HG02763 (cell line): Measurements from ENCODE around the gene OR9Q1.
"Not testable (repeated sequence)": the region's sequence is repeated elsewhere in the genome, so short reads cannot be mapped to it uniquely, and the experiment has no call there.

Experiments used
- ATAC-seq: cut with Tn5 transposase; IDR thresholded peaks from one replicate; pipeline ENCODE4 v1.9.1; 2021; ENCODE audit warnings: mild to moderate bottlenecking, moderate library complexity; ENCODE audit not compliant: unreplicated experiment

OR9Q1 gene, protein sequence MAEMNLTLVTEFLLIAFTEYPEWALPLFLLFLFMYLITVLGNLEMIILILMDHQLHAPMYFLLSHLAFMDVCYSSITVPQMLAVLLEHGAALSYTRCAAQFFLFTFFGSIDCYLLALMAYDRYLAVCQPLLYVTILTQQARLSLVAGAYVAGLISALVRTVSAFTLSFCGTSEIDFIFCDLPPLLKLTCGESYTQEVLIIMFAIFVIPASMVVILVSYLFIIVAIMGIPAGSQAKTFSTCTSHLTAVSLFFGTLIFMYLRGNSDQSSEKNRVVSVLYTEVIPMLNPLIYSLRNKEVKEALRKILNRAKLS

DNA sequence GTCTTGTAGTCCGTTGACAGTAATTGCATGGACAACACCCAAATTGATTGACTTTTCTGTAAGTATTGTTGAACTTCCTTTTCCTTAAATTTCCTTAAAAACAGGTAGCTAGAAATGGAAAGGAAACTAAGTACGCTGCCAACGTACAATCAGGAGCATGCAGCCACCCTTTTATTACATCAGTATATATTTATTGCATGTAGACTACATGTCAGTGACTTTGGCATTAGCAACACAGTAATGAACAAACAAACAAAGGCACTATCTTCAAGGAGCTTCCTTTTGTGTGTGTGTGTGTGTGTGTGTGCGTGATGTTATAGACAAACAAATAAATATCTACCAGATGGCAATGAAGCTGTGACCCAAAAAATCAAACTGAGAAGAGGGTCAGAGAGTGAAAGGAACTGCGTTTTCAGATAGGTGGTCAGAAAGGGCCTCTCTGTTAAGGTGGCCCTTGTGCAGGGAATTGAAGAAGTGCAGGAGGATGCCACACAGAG is at the start of gene OR9Q1:
OR9Q1 (plus strand) TSS at position 447 of the 497 bp plus-strand sequence. CDS start 155,564 bp downstream, outside the sequence.
- ATAC-seq, result no peak

DNA sequence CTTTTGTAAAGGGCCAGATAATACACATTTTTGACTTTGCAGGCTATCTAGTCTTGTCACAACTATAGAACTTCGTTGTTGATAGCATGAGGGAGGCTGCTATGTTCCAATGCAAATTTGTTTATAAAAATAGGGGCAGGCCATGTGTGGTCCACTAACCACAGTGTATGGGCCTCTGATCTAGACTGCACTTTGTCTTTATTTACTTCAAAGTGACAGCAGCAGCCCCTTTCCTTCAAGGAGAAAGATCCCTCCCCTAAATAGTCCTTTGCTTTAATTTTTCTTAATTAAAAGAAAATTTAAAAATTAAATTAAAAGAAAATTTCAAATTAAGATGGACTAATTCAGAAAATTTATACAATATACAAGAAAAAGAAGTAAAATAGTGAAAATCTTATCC is 49.5 kb upstream of the OR9Q1 start:
- ATAC-seq, result no peak

DNA sequence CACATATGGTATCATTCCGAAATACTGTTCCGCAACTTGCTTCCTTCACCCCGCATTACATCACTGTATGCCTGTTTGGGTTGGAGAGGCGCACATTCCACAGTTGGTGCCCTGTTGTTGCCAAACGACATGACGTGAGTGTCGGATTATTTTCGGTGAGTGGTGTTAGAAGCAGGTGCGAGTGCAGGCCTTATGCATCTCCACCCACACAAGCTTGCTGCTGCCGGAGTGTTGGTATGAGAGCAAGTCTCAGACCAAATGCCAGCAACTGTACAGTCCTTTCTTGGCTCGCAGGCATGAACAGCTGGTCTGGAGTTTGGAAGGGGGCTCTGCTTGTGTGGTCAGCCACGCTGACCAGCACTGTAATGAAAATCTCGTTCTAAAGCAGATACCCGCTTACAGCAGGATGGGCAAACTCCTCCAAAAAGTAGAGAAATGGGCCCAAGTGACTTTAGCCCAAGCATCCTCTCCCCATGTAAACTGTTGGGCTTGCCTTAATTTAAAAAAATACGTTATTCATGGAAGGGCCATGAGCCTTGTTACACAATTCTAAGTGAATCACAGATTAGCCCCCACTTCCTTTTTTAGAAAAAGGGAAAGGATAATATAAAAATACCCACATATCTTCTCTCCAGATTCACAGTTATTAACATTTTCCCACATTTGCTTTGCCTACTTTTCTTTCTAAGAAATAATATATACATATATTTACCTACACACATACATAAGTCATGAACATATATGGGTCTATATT is 48.7 kb upstream of the OR9Q1 start:
- no peak for ATAC-seq

DNA sequence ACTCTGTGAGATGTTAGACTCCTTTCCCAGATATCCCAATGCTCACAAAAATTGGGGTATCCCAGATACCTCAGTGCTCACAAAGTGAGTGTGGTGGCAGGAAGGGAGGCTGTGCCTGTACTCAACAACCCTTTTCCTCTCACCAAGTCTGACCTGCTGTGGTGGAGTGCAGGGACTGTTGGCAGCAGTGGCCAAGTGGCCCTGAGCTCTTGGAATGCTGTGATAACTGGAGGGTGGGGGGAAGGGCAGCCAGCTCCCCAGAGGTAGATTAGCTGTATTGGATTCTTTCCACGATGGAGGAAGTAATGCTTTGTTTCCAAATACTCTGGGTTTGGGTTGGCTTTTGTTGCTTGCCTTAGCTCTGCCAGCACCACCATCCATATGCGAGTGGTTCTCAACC is 46.0 kb upstream of the OR9Q1 start:
- no peak for ATAC-seq

DNA sequence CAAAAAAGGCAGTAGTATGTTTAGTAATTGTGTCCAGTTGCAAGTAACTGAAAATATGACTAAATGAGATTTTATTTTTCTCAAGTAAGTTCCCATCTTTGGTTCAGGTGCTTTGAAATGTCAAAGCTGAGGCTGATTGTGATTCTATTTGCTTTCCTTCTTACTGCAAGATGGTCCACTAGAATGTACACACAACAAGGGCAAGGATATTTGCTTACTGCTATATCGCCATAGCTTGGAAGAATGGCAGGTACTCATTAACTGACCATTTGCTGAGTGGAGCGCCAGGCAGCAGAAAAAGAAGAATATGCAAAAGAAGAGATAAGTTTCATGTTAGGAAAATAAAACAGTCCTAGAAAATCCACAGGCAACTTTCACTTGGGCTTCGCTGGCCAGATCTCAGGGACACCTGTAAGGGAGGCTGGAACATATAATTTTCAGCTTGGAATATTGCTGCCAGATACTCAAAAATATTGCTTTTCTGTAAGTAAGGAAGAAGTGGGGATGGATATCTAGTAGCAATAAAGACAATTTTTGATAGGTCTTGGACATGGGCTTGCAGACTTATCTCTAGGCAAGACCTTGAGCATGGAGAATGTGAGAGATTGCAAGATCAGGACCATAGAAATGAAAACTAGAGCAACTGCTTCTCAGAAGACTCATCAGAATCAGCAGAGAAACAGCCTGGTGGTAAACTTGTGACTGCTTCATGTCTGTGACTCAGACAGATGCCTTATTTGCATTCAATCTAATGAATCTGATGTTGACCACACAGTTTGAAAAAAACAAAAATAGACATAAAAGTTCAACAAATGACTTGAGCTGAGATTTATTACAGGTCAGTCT is 44.8 kb upstream of the OR9Q1 start:
- ATAC-seq, result no peak

DNA sequence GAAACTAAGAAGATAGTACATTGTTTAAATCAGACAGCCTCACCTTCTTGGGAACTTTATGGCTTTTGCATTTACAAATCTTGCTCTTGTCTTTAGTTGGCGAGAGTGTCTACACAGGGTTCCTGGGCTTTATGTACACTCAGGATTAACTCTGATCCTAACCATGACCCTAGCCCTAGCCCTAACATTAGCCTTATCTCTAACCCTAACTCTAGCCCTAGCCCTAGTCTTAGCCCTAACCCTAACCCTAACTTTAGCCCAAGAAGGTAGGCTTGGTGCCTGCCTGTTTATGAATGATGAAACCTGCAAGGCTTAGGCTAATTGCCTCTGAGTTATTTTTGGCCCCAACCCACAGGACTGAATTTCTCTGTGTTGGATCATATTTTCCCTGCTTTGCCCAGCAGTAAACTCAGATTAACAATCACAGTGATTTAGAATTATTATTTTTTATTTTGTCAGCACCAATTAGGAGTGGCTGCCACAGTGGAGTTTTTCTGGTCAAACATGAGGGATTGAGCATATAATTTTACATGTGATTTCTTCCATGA is 44.1 kb upstream of the OR9Q1 start:
- no peak for ATAC-seq

DNA sequence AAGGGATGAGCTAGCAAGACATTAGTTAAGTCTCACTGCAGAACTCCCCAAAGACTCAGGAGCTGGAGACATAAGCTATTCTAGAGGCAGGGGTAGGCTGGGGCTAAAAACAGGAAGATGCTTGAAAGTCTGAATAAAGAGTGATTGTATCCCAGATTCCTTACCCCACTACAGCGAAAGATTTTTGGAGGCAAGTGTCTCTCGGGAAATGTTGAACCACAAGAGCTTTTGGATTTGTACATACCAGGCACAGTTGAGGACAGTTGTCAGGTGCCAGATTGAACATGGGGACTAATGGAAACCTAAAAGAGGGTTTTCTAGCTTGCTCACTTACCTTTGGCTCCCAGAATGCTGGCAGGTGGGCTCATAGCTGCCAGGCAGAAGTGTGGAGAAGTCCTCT is 43.5 kb upstream of the OR9Q1 start:
- ATAC-seq, result no peak

DNA sequence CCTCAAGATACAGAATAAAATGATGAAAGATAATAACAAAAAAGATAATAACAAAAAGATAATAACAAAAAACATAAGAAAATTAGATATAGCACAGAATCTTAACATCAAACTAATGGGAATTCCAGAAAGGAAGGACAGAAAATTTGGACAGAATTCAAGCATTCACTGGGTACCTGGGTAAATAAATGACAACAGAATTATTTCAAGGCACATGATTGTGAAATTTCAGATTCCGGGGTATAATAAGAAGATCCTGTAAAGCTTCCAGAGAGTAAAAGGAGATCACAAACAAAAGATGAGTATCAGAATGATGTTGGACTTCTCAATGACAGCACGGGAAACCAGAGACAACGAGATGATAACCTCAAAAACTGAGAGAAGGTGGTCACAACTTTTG is 42.1 kb upstream of the OR9Q1 start:
- ATAC-seq, result no peak

DNA sequence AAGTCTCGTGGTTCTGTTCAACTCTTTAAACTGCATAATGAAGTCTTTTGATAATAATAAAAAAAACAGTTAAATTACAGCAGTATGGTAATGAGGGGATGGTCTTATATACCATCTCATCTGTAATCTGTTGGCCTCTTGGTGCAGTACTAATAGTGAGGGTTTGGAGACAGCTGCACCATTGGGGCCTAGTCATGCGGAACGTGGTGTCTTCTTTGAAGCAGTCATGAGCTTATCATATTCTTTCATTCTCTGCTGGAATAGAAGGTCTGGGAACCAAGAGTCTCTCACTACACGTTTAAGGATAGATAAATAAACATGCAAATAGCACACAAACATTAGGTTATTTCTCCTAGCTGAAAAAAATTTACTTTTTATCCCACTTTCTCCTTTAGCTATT is 40.9 kb upstream of the OR9Q1 start:
- no peak for ATAC-seq

DNA sequence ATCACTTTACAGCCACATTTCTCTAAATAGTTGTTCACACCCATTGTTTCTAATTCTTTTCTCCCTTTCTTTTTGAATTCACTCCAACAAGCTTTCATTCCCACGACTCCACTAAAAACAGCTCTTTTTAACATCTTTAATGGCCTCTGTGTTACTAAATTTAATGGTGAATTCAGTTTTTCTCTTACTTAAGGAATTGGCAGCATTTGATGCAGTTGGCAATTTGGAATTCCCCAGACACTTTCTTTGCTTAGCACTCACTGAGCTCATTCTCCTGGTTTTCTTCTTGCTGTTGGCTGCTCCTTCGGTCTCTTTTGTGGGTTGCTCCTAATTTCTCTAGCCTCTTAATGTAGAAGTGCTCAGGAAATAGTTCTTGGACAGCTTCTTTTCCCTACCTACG is 40.5 kb upstream of the OR9Q1 start:
- ATAC-seq, result no peak

DNA sequence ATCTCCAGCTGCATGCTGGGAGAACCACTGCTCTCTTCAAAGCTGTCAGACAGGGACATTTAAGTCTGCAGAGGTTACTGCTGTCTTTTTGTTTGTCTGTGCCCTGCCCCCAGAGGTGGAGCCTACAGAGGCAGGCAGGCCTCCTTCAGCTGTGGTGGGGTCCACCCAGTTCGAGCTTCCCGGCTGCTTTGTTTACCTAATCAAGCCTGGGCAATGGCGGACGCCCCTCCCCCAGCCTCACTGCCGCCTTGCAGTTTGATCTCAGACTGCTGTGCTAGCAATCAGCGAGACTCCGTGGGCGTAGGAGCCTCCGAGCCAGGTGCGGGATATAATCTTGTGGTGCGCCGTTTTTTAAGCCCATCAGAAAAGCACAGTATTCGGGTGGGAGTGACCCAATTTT is 24.2 kb upstream of the OR9Q1 start:
- ATAC-seq, result not testable (repeated sequence)

DNA sequence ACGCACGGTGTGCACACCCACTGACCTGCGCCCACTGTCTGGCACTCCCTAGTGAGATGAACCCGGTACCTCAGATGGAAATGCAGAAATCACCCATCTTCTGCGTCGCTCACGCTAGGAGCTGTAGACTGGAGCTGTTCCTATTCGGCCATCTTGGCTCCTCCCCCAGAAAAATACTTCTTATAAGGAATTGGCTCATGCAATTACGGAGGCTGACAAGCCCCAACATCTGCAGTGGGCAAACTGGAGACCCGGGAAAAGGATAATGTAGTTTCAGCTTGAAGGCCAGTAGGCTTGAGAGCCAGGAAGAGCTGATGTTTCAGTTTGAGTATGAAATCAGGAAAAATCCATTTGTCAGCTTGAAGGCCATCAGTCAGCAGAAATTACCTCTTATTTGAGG is 23.7 kb upstream of the OR9Q1 start:
- not testable (repeated sequence) for ATAC-seq

DNA sequence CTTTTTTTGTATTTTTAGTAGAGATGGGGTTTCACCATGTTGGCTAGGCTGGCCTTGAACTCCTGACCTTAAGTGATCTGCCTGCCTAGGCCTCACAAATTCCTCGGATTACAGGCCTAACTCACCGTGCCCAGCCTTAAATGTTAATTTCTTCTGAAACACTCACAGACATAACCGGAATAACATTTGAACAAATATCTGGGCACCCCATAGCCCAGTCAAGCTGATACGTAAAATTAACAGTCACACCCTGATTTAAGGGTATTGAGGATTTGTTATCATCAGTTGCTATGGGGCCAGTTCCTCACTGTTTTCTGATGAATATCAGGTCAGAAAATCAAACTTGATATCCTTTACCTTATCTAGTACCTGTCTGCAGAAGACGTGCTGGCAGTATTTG is 23.0 kb upstream of the OR9Q1 start:
- ATAC-seq, result no peak

DNA sequence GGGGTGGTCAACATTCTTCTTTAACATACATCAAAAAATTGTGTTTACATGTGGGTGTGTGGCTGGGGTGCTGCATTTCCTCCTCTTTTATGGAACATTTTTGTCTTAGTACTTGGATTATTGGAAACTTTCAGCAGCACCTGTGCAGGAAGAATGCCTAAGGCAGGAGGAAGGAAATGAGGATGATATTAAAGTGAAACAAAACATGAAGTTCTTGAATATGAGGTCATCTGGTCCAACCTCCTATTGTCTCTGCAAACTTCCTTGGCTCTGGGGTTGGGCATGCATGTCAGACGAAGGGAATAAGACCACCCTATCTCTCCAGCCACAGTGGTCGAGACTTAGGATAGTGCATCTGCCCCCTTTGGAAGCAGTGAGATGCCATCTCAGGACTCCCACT is 20.6 kb upstream of the OR9Q1 start:
- ATAC-seq, result no peak

DNA sequence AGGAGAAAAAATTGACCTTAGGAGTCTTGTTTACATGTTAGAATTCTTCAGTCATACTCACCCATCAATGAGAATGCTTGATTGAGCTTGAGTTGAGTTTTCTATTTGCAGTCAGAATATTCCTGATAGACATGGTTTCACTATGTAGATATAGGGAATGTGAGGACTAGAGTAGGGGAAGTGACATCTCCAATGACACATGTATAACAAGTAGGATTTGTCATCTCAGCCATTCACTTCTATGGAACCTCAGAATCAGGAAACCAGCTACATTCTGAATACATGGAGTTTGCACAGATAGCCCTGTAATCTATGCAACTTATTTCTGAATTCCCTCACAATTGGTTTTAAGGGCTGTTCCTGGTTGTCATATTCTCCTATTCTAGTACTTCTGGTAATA is 20.1 kb upstream of the OR9Q1 start:
- no peak for ATAC-seq

DNA sequence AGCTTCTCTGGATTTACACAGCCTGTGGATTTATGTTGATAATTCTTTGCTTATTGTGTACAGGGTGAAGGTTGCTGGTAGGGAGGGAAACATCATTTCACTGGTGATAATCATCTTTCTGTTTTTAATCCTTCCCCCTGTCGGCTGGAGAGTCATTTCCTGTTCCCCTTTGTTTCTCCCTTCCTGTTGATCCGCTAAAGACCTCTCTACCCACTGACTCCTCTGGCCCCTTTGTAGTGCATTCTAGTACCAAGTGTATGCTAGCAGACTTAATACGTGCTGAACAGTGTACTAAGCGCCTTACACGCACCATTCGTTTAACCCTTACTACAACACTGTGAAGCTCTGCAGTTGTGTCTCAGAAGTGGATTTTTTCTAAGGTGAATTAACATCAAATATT is 19.0 kb upstream of the OR9Q1 start:
- no peak for ATAC-seq

DNA sequence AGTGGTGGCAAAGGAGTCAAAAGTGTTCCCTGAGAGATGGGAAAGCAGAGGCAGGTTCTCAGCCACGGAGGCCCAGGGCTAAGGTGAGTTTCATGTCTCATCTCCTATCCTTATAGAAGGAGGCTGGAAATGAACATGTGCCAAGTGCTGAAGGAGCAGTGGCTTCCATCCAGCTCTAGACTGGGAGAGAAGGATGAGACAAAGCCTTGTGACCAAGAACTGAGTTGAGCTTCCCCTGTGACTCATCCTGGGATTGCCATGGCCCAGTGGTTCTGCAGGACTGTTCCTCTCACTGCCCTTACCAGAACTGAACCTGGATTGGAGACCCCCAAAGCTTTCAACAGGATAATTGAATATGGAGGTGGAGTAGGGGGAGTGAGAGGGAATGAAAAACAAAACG is 16.7 kb upstream of the OR9Q1 start:
- ATAC-seq, result no peak

DNA sequence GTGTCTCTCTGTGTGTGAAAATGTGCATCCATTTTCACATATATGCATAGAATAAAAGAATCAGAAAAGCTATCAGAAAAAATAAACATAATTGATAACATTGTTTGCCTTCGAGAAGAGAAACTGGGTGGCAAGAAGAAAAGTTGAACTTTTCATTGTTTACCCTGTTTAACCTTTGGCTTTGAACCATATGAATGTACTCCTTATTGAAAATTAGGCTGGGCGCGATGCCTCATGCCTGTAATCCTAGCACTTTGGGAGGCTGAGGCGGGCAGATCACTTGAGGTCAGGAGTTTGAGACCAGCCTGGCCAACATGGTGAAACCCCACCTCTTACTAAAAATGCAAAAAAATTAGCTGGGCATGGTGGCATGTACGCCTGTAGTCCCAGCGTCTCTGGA is 11.9 kb upstream of the OR9Q1 start:
- no peak for ATAC-seq

DNA sequence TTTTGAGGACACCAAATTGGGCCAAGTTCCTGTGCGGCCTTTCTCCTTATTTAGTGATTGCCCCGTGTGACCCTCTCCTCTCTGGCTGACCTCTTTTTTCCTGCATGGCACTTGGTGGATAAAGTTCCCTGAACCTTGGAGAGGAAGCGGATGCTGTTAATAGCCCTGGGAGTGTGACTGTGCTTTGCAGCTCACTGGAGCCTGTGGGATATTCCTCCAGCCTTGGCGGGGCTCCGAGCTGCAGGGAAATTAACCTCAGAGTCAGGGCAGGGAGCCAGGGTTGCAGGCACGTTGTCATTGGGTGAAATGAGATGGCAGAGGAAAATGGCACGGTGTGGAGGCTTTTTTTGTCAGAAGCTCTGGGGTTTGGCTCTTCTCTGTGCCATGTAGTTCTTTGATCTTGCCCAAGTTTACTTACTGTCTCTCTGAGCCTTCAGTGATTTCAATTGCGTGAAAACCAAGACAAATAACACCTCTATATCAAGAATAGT is 965 bp downstream of the OR9Q1 start:
- ATAC-seq, result no peak

DNA sequence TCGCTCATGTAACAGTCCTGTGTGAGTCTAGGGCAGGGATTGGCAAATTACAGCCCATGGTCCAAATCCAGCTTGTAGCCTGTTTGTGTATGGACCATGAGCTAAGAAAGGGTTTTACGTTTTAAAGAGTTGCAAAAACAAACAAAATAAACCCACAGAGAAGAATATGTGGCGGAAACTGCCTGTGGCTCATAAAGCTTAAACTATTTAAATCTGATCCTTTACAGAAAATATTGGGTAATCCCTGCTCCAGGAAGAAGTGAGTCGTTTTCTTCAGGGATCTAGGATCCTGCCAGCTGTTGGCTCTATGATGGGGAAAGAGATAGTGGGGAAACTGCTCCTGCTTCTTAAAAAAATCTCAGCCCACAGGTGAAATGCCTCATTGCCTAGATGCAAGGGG is 3.7 kb downstream of the OR9Q1 start:
- no peak for ATAC-seq
